ENCODE data around the gene RBM33.

The RBM33 gene

GRCh38 chr7:155701972-155702544 is 57.6 kb downstream of the RBM33 start:
- no peak for DNase-seq (ENCODE audit: low read depth)
- no peak overlapping the region for H3K4me3 ChIP-seq (ENCODE audit: low read length)
- TF ChIP-seq, protein P1, sequence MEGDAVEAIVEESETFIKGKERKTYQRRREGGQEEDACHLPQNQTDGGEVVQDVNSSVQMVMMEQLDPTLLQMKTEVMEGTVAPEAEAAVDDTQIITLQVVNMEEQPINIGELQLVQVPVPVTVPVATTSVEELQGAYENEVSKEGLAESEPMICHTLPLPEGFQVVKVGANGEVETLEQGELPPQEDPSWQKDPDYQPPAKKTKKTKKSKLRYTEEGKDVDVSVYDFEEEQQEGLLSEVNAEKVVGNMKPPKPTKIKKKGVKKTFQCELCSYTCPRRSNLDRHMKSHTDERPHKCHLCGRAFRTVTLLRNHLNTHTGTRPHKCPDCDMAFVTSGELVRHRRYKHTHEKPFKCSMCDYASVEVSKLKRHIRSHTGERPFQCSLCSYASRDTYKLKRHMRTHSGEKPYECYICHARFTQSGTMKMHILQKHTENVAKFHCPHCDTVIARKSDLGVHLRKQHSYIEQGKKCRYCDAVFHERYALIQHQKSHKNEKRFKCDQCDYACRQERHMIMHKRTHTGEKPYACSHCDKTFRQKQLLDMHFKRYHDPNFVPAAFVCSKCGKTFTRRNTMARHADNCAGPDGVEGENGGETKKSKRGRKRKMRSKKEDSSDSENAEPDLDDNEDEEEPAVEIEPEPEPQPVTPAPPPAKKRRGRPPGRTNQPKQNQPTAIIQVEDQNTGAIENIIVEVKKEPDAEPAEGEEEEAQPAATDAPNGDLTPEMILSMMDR (conservative IDR thresholded peaks at IDR 0.05; ENCODE audit: low read depth, low read length): no peak

- TF ChIP-seq, protein P1 (conservative IDR thresholded peaks at IDR 0.05; ENCODE audit: low read depth, low read length): no peak
Measured at GRCh38 chr7:155702616-155703015, 58.2 kb downstream of the RBM33 start.

DNA sequence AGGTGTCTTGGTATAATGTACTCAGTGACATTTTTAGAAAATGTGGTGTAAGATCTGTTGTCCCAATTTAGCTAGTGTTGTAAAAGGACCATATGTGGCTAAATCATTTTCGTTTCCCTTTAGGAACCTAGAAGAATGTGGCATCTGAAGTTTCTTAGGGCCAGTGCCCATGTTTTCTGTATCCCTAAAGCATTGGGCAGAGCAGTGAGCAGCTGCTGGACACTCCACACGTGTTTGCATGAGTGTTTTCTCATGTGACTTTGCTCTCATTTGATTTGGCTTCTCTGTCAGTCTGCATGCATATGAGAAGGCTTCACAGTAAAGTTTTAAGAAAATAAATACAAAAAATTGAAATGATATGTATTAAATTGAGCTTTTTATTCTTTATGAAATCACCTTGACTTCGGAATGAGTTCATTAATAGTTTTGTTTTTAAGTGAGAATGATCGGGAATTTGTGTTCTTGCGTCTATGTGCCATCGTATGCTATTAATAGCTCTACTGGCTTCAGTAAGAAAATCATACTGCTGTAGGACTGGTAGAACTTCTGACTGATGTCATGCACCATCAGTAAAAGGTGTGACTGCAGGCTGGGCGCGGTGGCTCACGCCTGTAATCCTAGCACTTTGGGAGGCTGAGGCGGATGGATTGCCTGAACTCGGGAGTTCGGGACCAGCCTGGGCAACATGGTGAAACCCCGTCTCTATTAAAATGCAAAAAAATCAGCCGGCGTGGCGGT is 61.3 kb downstream of the RBM33 start:
- TF ChIP-seq, protein P1 (conservative IDR thresholded peaks at IDR 0.05; ENCODE audit: low read depth, low read length): no peak
- H3K4me3 ChIP-seq (ENCODE audit: low read length): no peak overlapping the region
- no peak for DNase-seq (ENCODE audit: low read depth)

More at GRCh38 chr7:155702616-155703015, 58.2 kb downstream of the RBM33 start:
- H3K4me3 ChIP-seq (ENCODE audit: low read length): no peak overlapping the region
- no peak for DNase-seq (ENCODE audit: low read depth)

DNA sequence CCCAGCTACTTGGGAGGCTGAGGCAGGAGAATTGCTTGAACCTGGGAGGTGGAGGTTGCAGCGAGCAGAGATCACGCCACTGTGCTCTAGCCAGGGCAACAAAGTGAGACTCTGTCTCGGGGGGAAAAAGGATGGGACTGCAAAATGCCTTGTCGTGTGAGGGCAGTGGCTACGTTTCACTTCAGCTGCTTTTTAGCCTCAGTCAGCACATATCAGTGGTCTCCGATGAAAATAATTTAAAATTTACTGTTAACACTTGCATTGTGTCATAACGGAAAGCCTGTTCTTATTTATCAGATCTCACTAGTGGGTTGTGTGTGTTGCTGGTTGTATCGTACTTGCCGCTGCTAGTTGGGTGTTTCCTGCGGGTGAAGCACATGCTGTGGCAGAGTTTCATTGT is 61.9 kb downstream of the RBM33 start:
- DNase-seq (ENCODE audit: low read depth): no peak
- TF ChIP-seq, protein P1 (conservative IDR thresholded peaks at IDR 0.05; ENCODE audit: low read depth, low read length): no peak
- H3K4me3 ChIP-seq (ENCODE audit: low read length): no peak overlapping the region

- DNase-seq (ENCODE audit: low read depth): no peak
- TF ChIP-seq, protein P1 (conservative IDR thresholded peaks at IDR 0.05; ENCODE audit: low read depth, low read length): no peak
- no peak overlapping the region for H3K4me3 ChIP-seq (ENCODE audit: low read length)
Measured at GRCh38 chr7:155709453-155709852, 65.0 kb downstream of the RBM33 start.

DNA sequence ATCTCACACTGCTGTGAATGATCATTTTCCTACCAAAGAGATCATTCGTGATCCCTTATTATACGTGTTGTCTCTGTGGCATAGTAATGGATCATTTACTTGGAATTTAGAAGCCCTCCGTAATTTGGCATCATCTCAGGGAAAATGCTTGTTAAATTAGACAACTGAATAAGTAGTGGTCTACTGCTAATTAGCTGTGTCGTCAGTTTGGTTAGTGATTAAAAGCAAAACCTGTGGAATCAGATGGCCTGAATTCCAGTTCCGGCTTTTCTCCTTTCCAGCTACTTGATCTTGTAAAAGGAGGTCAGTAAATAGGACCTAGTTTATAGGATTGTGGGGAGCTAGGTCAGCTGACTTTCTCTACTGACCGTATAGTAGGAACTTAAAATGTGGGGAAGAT is 65.6 kb downstream of the RBM33 start:
- no peak for DNase-seq (ENCODE audit: low read depth)
- TF ChIP-seq, protein P1 (conservative IDR thresholded peaks at IDR 0.05; ENCODE audit: low read depth, low read length): no peak

DNA sequence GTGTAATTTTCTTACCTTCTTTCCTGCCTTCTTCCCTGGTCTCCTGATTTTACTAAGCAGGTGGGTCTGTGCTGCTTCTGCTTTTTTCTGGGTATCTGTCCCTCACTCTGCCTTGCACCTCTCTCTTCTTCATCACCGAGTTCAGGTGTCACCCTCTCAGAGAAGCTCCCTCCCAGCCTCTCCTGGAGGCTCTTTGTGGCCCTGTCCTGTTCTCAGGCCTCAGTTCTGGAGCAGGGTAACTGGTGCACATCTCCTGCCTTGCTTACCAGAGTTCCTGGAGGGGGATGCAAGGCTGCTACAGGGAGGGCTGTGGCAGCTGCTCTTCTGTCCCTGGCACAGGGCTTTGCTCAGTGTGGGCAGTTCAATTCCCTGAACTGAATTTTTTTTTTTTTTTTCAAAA is 66.1 kb downstream of the RBM33 start:
- TF ChIP-seq, protein P1 (conservative IDR thresholded peaks at IDR 0.05; ENCODE audit: low read depth, low read length): no peak
- no peak overlapping the region for H3K4me3 ChIP-seq (ENCODE audit: low read length)
- no peak for DNase-seq (ENCODE audit: low read depth)

More for the DNA sequence above, 65.6 kb downstream of the RBM33 start:
- H3K4me3 ChIP-seq (ENCODE audit: low read length): no peak overlapping the region

Measured in retinal pigment epithelial cell (primary cell).